ENCODE results near the gene ST3GAL3. TPM values are rescaled to one million over a fixed set of nuclear protein-coding genes. Genes with fewer than 3 reads are reported as not detected.

Gene ST3GAL3
- total and polyA plus RNA-seq, 2 of the 13 experiments (the other 11 are each of a cell fraction or from before 2014, with no cell fraction given), result 5.1 to 8.1 TPM

DNA sequence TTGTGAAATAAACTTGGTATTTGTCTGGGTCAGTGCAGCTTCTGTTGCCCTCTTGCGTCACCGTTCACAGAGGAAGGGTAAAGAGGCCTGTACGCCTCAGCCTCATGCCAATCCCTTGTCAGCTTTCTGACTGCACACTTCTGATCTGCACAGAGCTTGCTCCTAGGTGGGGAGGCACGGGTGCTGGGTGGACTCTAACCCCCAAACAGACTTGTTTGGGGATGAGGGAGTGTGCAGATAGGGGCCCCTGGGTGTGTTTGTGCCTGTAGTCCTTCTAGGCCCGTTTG, 270.9 kb downstream of the ST3GAL3 start:
- Histone ChIP-seq H3K4me3 (replicated peaks in 1 of 3; ENCODE audit: insufficient read depth in 1 of 3, low read depth in 2 of 3, low read length in 3 of 3) (peak overlapping the region; percentile 84 to 87 (median 84); a peak in 5 of 6 replicates), H3K36me3 (replicated peaks in 1 of 2; ENCODE audit: control insufficient read depth in 1 of 2, insufficient read depth in 2 of 2, low read length in 2 of 2) (peaks cover 7 to 28% of the 10 kb centered on the region in 2 experiments), H2AFZ (ENCODE audit: low read length) (no peak overlapping the region), H3K9me3 (ENCODE audit: low read length) (no peaks in the 10 kb centered on the region), H3K27ac (ENCODE audit: extremely low read length, insufficient read depth, low read length) (peak overlapping the region; percentile 88), H3K79me2 (ENCODE audit: insufficient read depth, low read length) (peaks cover 54% of the 10 kb centered on the region), H3K27me3 (ENCODE audit: control insufficient read depth in 1 of 2, insufficient read depth in 2 of 2, low read length in 2 of 2) (no peaks in the 10 kb centered on the region), H4K20me1 (ENCODE audit: insufficient read depth, low read length) (peaks cover 4% of the 10 kb centered on the region; the same call in 1 of the 2 replicates), H3K9ac (ENCODE audit: insufficient read depth, low read depth, low read length) (peak overlapping the region; percentile 66), H3K4me2 (ENCODE audit: low read depth, low read length) (peak overlapping the region; percentile 81), H3K4me1 (ENCODE audit: insufficient read depth, low read length) (peaks cover 76% of the 10 kb centered on the region)
- intact Hi-C loops (cut with micrococcal nuclease; ENCODE audit: unreplicated experiment) (no loop called here), in situ Hi-C loops (cut with HindIII; ENCODE audit: extremely low pct_ligation_motif_present, low pct_unique_long_range_greater_than_20kb) (no loop called here)
- POLR2A ChIA-PET, result interaction anchor here (0.7 to 2.4 kb wide), 12 partner anchors 8 to 328 kb away, joined by 3 to 32 read pairs (median 5); partner anchors contain the start of genes DPH2, IPO13, KDM4A and SLC6A9
- DNase-seq (ENCODE audit: low spot score), result peak; percentile 56
- 7% methylated on average over 5 of the region's 5 CpGs for WGBS (ENCODE audit: low lambda C conversion rate)
- peak; percentile 18 for ATAC-seq
- TSS peak; percentile 74 for BruUV-seq (replicated peaks)
- CTCF ChIA-PET (ENCODE audit: low intra/inter-chr PET ratio, low total read pairs), result no interaction called here
- FAIRE-seq, result no peak
- TF ChIP-seq, protein P1, sequence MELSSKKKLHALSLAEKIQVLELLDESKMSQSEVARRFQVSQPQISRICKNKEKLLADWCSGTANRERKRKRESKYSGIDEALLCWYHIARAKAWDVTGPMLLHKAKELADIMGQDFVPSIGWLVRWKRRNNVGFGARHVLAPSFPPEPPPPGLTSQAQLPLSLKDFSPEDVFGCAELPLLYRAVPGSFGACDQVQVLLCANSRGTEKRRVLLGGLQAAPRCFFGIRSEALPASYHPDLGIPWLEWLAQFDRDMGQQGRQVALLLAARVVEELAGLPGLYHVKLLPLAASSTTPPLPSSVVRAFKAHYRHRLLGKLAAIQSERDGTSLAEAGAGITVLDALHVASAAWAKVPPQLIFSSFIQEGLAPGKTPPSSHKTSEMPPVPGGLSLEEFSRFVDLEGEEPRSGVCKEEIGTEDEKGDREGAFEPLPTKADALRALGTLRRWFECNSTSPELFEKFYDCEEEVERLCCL (CRISPR knock-in tag; IDR thresholded peaks at IDR 0.05; ENCODE audit: borderline replicate concordance), result no peak
- TF ChIP-seq ZNF546 (CRISPR knock-in tag; conservative IDR thresholded peaks at IDR 0.05), result no peak
- peak; percentile 56 for TF ChIP-seq TEAD3 (CRISPR knock-in tag; optimal IDR thresholded peaks at IDR 0.05; ENCODE audit: borderline replicate concordance)
- TF ChIP-seq ZNF780A (CRISPR knock-in tag; IDR thresholded peaks at IDR 0.05), result no peak
- no peak for TF ChIP-seq ZNF564 (CRISPR knock-in tag; IDR thresholded peaks at IDR 0.05)
- TF ChIP-seq, protein P2, sequence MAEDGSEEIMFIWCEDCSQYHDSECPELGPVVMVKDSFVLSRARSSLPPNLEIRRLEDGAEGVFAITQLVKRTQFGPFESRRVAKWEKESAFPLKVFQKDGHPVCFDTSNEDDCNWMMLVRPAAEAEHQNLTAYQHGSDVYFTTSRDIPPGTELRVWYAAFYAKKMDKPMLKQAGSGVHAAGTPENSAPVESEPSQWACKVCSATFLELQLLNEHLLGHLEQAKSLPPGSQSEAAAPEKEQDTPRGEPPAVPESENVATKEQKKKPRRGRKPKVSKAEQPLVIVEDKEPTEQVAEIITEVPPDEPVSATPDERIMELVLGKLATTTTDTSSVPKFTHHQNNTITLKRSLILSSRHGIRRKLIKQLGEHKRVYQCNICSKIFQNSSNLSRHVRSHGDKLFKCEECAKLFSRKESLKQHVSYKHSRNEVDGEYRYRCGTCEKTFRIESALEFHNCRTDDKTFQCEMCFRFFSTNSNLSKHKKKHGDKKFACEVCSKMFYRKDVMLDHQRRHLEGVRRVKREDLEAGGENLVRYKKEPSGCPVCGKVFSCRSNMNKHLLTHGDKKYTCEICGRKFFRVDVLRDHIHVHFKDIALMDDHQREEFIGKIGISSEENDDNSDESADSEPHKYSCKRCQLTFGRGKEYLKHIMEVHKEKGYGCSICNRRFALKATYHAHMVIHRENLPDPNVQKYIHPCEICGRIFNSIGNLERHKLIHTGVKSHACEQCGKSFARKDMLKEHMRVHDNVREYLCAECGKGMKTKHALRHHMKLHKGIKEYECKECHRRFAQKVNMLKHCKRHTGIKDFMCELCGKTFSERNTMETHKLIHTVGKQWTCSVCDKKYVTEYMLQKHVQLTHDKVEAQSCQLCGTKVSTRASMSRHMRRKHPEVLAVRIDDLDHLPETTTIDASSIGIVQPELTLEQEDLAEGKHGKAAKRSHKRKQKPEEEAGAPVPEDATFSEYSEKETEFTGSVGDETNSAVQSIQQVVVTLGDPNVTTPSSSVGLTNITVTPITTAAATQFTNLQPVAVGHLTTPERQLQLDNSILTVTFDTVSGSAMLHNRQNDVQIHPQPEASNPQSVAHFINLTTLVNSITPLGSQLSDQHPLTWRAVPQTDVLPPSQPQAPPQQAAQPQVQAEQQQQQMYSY (CRISPR knock-in tag; IDR thresholded peaks at IDR 0.05), result no peak
- TF ChIP-seq ARNT2 (CRISPR knock-in tag; IDR thresholded peaks at IDR 0.05; ENCODE audit: low read depth), result peak; percentile 41; the same call in 1 of the 2 replicates
- peak; percentile 29; the same call in 1 of the 2 replicates for TF ChIP-seq ZFP41 (CRISPR knock-in tag; IDR thresholded peaks at IDR 0.05; ENCODE audit: borderline replicate concordance)
- TF ChIP-seq, protein P3, sequence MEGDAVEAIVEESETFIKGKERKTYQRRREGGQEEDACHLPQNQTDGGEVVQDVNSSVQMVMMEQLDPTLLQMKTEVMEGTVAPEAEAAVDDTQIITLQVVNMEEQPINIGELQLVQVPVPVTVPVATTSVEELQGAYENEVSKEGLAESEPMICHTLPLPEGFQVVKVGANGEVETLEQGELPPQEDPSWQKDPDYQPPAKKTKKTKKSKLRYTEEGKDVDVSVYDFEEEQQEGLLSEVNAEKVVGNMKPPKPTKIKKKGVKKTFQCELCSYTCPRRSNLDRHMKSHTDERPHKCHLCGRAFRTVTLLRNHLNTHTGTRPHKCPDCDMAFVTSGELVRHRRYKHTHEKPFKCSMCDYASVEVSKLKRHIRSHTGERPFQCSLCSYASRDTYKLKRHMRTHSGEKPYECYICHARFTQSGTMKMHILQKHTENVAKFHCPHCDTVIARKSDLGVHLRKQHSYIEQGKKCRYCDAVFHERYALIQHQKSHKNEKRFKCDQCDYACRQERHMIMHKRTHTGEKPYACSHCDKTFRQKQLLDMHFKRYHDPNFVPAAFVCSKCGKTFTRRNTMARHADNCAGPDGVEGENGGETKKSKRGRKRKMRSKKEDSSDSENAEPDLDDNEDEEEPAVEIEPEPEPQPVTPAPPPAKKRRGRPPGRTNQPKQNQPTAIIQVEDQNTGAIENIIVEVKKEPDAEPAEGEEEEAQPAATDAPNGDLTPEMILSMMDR (CRISPR knock-in tag; IDR thresholded peaks at IDR 0.05), result peak; percentile 11; the same call in 1 of the 2 replicates
- TF ChIP-seq HNF4A (CRISPR knock-in tag; IDR thresholded peaks at IDR 0.05), result 0 out of 2 replicates have a peak, but pooled peaks have one; percentile 14
- TF ChIP-seq ZFY (CRISPR knock-in tag; IDR thresholded peaks at IDR 0.05), result peak; percentile 45
- no peak for TF ChIP-seq SAFB2 (CRISPR knock-in tag; IDR thresholded peaks at IDR 0.05; ENCODE audit: borderline replicate concordance, low read depth)
- no peak for TF ChIP-seq ZNF232 (CRISPR knock-in tag; IDR thresholded peaks at IDR 0.05; ENCODE audit: borderline replicate concordance)
- 0 out of 2 replicates have a peak, but pooled peaks have one; percentile 38 for TF ChIP-seq RFXAP (CRISPR knock-in tag; IDR thresholded peaks at IDR 0.05; ENCODE audit: borderline replicate concordance)
- TF ChIP-seq MIER3 (CRISPR knock-in tag; IDR thresholded peaks at IDR 0.05; ENCODE audit: borderline replicate concordance), result 0 out of 2 replicates have a peak, but pooled peaks have one; percentile 17
- no peak for TF ChIP-seq RFX5 (IDR thresholded peaks at IDR 0.05; ENCODE audit: low read depth, low read length)
- TF ChIP-seq, protein P4, sequence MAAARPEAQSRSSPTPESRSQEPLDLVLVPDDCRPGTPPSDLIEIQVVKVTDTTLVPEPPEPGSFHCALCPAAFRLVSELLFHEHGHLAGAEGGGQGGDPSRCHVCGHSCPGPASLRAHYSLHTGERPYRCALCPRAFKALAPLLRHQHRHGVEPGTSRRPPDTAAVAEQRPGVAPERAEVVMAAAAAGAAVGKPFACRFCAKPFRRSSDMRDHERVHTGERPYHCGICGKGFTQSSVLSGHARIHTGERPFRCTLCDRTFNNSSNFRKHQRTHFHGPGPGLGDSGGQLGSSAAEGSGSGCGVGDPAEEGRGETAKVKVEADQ (CRISPR knock-in tag; IDR thresholded peaks at IDR 0.05; ENCODE audit: borderline replicate concordance), result no peak
- TF ChIP-seq FOXA3 (CRISPR knock-in tag; IDR thresholded peaks at IDR 0.05), result peak; percentile 50; the same call in 1 of the 2 replicates

All from HepG2 (cell line).